Smooth muscle cell (in vitro differentiated cells): ENCODE data around the gene SPHK2. TPM values are rescaled to one million over a fixed set of nuclear protein-coding genes. Genes with fewer than 3 reads are reported as not detected.
"Not testable (repeated sequence)": the region's sequence is repeated elsewhere in the genome, so short reads cannot be mapped to it uniquely, and the experiment has no call there.

Experiments used
- DNase-seq: peaks from one replicate; lab custom pipeline; 2025; ENCODE audit not compliant: unreplicated experiment; lab: John Stamatoyannopoulos, UW
- H2AFZ ChIP-seq: fragments of 200-600 bp; sonication (generic); 2 replicates; pipeline ENCODE4 v1.6.0; 2016; ENCODE audit warnings: antibody characterized with exemption, low read depth, mild to moderate bottlenecking
- H3F3A ChIP-seq: fragments of 200-600 bp; sonication (generic); 2 replicates; pipeline ENCODE4 v1.6.0; 2017; ENCODE audit warnings: antibody characterized with exemption, low read depth
- H3K27ac ChIP-seq: fragments of 200-600 bp; sonication (generic); 2 replicates; pipeline ENCODE4 v1.5.1; 2016; ENCODE audit warnings: low read depth, mild to moderate bottlenecking
- H3K27me3 ChIP-seq: fragments of 200-600 bp; sonication (generic); 2 replicates; pipeline ENCODE4 v1.6.1; 2016; ENCODE audit warnings: low read depth, mild to moderate bottlenecking
- H3K36me3 ChIP-seq: fragments of 200-600 bp; sonication (generic); 2 replicates; pipeline ENCODE4 v1.5.1; 2016; ENCODE audit warnings: low read depth
- H3K4me1 ChIP-seq: fragments of 200-600 bp; sonication (generic); 2 replicates; pipeline ENCODE4 v1.5.1; 2016; ENCODE audit warnings: low read depth
- H3K4me2 ChIP-seq: fragments of 200-600 bp; sonication (generic); 2 replicates; pipeline ENCODE4 v1.6.0; 2016; ENCODE audit warnings: mild to moderate bottlenecking
- H3K4me3 ChIP-seq: fragments of 200-600 bp; sonication (generic); 2 replicates; pipeline ENCODE4 v1.5.1; 2016; ENCODE audit warnings: mild to moderate bottlenecking
- H3K79me2 ChIP-seq: fragments of 200-600 bp; sonication (generic); 2 replicates; pipeline ENCODE4 v1.6.0; 2016; ENCODE audit warnings: low read depth, mild to moderate bottlenecking
- H3K9ac ChIP-seq: fragments of 200-600 bp; sonication (generic); 2 replicates; pipeline ENCODE4 v1.6.0; 2016; ENCODE audit warnings: low read depth
- H3K9me3 ChIP-seq: fragments of 200-600 bp; sonication (generic); replicated peaks from 2 replicates; pipeline ENCODE4 v1.5.1; 2016; ENCODE audit warnings: low read depth
- H4K20me1 ChIP-seq: fragments of 200-600 bp; sonication (generic); 2 replicates; pipeline ENCODE4 v1.6.0; 2016; ENCODE audit warnings: low read depth
- CTCF ChIP-seq: fragments of 200-600 bp; sonication (generic); IDR thresholded peaks from 2 replicates; pipeline ENCODE4 v1.5.1; 2017; ENCODE audit warnings: borderline replicate concordance, mild to moderate bottlenecking, antibody characterized with exemption; ENCODE audit not compliant: insufficient read depth, poor library complexity, severe bottlenecking
- WGBS: methylation state at CpG from one replicate; pipeline ENCODE4 v1.1.7; 2016; ENCODE audit warnings: low lambda C conversion rate; 5-methylcytosine and 5-hydroxymethylcytosine counted together
- polyA plus RNA-seq: library from polyadenylated mRNA; unstranded; fragments of >200 nt; fragmentation: Nextera tagmentation; extraction: Ambion mirVana; gene quantifications from 2 replicates; pipeline ENCODE4 v1.2.1, GENCODE V29; 2016
- total RNA-seq: library from RNA; depleted of rRNA; stranded (reverse); fragments of >200 nt; gene quantifications from 2 replicates; pipeline ENCODE4 v1.2.3, GENCODE V29; 2014

SPHK2 gene
- total and polyA plus RNA-seq, 2 experiments from 2014 or later: 8.2 to 9.3 TPM

DNA sequence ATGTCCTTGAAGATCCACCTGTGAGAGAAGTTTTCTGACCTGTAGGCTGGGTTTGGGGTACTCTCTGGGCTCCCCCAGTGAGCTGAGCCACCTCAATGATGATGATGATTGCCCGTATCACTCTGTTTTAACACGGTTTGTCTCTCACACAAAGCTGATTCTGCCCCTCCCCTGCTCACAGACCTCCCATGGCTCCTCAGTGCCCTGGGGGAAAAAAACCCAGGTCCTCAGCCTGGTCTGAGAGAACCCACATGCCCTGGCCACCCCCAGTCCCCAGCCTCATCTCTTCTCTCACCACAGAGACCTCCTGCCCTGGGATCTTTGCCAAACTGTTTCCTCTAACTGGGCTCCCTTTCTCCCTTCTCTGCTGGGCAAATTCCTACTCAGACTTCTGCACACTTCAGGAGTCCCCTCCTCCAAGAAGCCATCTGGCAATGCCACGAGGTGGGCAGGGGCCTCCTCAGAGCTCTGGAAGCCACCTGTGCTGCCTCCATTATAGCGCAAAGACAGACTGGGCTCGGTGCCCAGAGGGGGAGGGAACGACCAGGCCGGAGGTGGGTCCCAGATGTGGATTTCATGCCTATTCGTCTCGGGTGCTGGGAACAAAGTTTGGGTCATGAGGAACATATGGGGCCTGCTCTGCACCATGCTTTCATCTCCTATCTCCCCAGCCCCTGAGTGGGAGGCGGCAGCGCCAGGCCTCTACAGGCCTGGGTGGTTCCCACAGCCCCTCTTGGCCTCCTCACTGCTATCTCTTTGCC lies 35.2 kb downstream of the SPHK2 start:
- H3K9ac ChIP-seq: no peak overlapping the region
- no peaks in the 10 kb centered on the region for H3K9me3 ChIP-seq
- H3K36me3 ChIP-seq: no peaks in the 10 kb centered on the region
- H4K20me1 ChIP-seq: no peaks in the 10 kb centered on the region
- no peaks in the 10 kb centered on the region for H3F3A ChIP-seq
- no peak overlapping the region for H2AFZ ChIP-seq
- H3K27ac ChIP-seq: no peak overlapping the region
- no peak for TF ChIP-seq CTCF
- no peak overlapping the region for H3K4me2 ChIP-seq
- H3K79me2 ChIP-seq: no peaks in the 10 kb centered on the region
- H3K4me1 ChIP-seq: no peaks in the 10 kb centered on the region
- DNase-seq: no peak
- H3K4me3 ChIP-seq: no peak overlapping the region
- no peaks in the 10 kb centered on the region for H3K27me3 ChIP-seq
- WGBS: 62% methylated on average over 11 of the region's 11 CpGs

- Histone ChIP-seq H3K9me3 (no peaks in the 10 kb centered on the region), H3K27me3 (no peaks in the 10 kb centered on the region), H3K36me3 (no peaks in the 10 kb centered on the region), H2AFZ (no peak overlapping the region), H3K4me1 (no peaks in the 10 kb centered on the region), H3K9ac (no peak overlapping the region), H3F3A (no peaks in the 10 kb centered on the region), H3K4me2 (no peak overlapping the region), H3K4me3 (no peak overlapping the region), H4K20me1 (no peaks in the 10 kb centered on the region), H3K27ac (no peak overlapping the region), H3K79me2 (no peaks in the 10 kb centered on the region)
- no peak for TF ChIP-seq CTCF
- WGBS: 41% methylated on average over 16 of the region's 16 CpGs
- no peak for DNase-seq
Measured at GRCh38 chr19:48656840-48657474, 37.7 kb downstream of the SPHK2 start.

DNA sequence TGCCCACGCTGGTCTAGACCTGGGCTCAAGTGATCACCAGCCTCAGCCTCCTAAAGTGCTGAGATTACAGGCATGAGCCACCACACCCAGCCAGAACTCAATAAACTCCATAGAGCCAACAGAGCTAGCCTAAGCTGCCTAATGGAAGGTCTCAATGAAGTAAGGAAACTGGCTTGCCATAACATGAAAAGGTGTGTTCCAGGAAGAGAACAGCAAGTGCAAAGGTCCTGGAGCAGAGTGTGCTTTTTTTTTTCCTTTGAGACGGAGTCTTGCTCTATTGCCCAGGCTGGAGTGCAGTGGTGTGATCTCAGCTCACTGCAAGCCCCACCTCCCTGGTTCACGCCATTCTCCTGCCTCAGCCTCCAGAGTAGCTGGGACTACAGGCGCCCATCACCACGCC lies 38.5 kb downstream of the SPHK2 start:
- not testable (repeated sequence) for H3K9ac ChIP-seq, H3K9me3 ChIP-seq, H3K27ac ChIP-seq, DNase-seq, H2AFZ ChIP-seq, H3K4me2 ChIP-seq, H3K4me1 ChIP-seq, H3F3A ChIP-seq, H3K27me3 ChIP-seq, H3K79me2 ChIP-seq, H3K36me3 ChIP-seq, H4K20me1 ChIP-seq, H3K4me3 ChIP-seq
- 98% methylated on average over 5 of the region's 5 CpGs for WGBS

- no peak overlapping the region for H3K27ac ChIP-seq
- H3K9ac ChIP-seq: no peak overlapping the region
- no peak overlapping the region for H3K4me3 ChIP-seq
- H3K4me2 ChIP-seq: no peak overlapping the region
- WGBS: 98% methylated on average over 6 of the region's 6 CpGs
- no peak for DNase-seq
- no peaks in the 10 kb centered on the region for H3F3A ChIP-seq
- H4K20me1 ChIP-seq: no peaks in the 10 kb centered on the region
- H2AFZ ChIP-seq: no peak overlapping the region
- no peaks in the 10 kb centered on the region for H3K27me3 ChIP-seq
- H3K36me3 ChIP-seq: no peaks in the 10 kb centered on the region
- no peak for TF ChIP-seq CTCF
- H3K9me3 ChIP-seq: no peaks in the 10 kb centered on the region
- no peaks in the 10 kb centered on the region for H3K4me1 ChIP-seq
- H3K79me2 ChIP-seq: no peaks in the 10 kb centered on the region
Measured at GRCh38 chr19:48658483-48658882, 39.2 kb downstream of the SPHK2 start.
